Non-pigmented ciliary epithelial cell (primary cell): ENCODE results near the gene MET.
"Not testable (repeated sequence)": the region's sequence is repeated elsewhere in the genome, so short reads cannot be mapped to it uniquely, and the experiment has no call there.

Experiments used
- DNase-seq: peaks from one replicate; pipeline ENCODE4 v3.0.0-alpha.2; 2010; ENCODE audit warnings: low read depth

Gene MET

GRCh38 chr7:116754186-116754585 is 82.2 kb downstream of the MET start:
- no peak for DNase-seq

- no peak for DNase-seq
Observed at GRCh38 chr7:116757283-116757682, 85.3 kb downstream of the MET start.

DNA sequence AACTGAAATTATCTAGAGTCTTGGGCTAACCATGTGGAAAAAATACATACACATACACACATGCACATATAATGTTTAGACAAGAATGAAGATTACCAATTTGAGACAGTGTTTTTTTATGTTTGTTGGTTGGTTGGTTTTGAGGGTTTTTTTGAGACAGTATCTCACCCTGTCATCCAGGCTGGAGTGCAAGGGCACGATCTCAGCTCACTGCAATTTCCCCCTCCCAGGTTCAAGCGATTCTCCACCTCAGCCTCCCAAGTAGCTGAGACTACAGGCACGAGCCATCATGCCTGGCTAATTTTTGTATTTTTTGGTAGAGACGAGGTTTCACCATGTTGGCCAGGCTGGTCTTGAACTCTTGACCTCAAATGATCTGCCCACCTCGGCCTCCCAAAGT is 87.6 kb downstream of the MET start:
- DNase-seq, result not testable (repeated sequence)

GRCh38 chr7:116762971-116763370 is 91.0 kb downstream of the MET start:
- no peak for DNase-seq

GRCh38 chr7:116763647-116764046 is 91.7 kb downstream of the MET start:
- DNase-seq, result no peak

GRCh38 chr7:116766881-116767280 is 94.9 kb downstream of the MET start:
- DNase-seq, result no peak

DNA sequence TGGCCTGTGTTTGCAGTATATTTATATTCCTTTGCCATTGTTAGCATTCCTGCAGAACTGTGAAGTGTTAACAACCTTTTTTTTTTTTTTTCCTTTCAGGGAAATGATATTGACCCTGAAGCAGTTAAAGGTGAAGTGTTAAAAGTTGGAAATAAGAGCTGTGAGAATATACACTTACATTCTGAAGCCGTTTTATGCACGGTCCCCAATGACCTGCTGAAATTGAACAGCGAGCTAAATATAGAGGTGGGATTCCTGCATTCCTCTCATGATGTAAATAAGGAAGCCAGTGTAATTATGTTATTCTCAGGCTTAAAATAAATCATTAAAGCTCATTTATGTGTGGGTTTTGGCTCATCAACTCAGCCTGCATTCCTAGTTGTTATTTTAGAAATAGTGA is 97.5 kb downstream of the MET start:
- DNase-seq, result no peak

- DNase-seq, result no peak
Observed at GRCh38 chr7:116770941-116771340, 98.9 kb downstream of the MET start.

DNA sequence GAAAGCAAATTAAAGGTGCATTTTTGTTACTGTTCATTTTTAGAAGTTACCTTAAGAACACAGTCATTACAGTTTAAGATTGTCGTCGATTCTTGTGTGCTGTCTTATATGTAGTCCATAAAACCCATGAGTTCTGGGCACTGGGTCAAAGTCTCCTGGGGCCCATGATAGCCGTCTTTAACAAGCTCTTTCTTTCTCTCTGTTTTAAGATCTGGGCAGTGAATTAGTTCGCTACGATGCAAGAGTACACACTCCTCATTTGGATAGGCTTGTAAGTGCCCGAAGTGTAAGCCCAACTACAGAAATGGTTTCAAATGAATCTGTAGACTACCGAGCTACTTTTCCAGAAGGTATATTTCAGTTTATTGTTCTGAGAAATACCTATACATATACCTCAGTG is 99.6 kb downstream of the MET start:
- DNase-seq, result no peak

DNA sequence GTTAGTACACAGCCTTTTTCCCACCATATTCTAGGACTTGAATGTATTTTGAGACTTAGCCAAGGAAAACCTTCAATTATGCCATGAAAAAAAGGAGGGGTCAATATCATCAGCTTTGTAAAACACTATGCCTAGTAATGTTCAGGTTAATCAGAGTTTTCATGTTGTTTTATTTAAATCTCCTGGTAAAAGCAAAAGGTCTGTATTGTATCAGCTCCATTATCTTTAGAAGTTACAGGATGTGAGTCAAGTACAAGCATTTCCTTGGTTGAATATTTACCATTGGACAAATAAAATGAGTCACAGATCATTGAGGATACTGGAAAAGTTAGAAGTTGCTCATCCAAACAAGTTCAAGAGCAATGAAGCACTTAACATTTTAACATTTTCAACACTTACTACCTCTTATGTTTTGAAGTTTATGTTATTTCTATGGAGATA is 100.4 kb downstream of the MET start:
- no peak for DNase-seq

DNA sequence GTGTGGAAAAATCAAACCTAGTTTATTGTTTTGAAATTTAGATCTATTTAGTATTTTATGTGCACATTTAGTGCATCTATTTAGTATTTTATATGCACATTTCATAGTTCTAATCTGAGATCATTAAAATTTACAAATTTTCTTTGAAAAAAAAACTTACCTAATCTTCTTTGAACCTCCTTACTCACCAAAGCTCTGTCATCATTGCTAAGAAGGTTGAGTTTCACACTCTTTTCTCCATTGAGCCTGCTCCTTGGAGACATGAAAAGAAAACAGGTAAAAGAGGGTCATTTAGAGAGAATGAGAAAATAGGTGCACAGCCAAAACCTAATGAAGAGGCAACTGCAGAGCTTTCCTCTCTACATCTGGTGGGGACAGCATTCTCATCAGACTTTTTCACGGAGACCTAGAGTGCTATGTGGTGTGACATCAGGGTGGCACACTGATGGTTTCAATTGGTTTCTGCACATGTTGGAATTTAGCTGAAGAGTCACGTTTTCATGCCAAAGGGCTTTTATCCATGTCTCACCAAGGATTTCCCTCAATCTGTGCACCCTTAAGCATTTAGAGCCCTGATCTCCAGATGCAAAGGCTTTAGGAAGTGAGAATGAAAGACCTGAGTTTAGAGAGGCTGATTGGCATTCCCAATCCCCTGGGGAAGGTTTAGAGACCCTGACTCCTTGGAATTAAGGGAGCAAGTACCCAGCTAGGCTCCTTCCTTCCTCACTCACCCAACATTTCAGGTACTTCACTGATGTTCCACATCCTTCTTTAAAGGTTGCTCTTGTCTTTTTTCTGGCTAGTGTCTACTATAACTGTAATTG is 101.1 kb downstream of the MET start:
- DNase-seq, result no peak

- DNase-seq, result no peak
Observed at GRCh38 chr7:116776046-116776445, 104.0 kb downstream of the MET start.

DNA sequence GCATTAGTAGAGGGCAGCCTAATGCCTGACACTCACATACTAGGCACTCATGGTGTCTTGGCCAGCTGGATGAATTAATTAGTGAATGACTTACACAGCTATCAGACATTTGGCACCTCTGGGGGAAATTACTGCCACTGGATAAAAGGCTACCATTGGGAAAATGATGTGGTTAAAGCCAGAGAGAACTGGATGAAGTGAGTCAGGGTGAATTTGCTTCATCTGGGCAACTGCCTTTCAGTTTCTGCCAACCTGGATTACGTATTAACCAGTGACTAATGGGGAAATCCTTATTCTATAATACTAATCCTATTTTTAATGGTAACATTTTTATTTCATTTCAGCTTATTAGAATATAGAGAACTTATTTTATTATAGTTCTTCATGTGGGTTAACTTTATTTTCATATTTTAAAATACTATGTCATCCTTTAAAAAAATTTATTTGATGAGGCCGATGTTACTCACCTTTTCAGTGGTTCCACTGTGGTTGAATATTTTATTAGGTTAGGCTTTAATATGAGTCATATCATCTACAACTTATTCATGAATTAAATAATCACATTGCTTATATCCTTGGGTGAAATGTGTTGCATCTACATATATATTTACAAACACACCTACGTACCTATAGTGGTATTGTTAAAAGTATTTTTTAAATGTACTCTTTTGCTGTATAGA is 104.8 kb downstream of the MET start:
- DNase-seq, result no peak

DNA sequence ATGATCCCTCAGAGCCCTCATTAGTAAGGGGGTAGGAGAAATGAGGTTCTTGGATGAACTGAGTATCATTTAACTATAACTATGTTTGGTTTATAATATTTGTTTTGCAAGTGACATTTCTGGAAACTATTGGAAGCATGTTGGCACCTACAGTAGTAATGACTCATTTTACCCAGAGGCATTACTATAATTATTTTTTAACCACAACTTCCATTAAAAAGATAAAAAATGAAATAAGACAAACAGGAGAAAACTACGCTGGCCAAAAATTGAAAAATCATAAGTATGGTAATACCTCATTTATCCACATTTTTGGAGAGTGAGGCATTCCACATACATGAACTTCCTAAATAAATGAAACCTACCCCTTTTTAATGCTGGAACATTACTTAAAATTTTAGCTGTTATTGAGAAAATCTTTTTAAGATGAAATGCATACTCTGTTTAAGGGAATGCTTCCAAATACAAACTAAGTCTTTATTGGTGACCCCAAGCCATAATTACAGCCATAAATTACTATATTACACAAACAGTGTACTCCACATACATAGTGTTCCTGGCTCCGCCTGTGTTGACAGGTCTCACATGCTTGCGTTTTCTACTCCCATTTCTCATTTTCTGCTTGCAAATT is 105.8 kb downstream of the MET start:
- no peak for DNase-seq

- DNase-seq, result no peak
Observed at GRCh38 chr7:116779216-116779615, 107.2 kb downstream of the MET start.

DNA sequence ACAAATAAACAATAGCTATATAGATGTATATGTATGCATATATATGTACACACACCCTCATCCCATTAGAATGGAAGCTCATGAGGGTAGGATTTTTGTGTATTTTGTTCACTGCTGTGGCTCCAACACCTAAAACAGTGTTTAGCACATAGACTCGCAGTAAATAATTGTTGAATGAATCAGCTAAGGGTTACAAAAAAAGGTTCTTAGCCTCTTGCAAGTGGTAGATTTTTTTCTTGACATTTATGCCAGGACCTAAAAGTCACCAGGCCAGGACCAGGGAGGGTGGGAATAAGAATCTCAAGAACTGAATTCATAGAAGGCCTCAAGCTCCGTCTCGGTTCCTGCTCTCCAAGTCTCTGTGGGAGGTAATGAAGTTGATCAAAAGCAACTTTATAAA is 107.9 kb downstream of the MET start:
- no peak for DNase-seq

GRCh38 chr7:116780521-116780920 is 108.5 kb downstream of the MET start:
- no peak for DNase-seq

GRCh38 chr7:116780966-116781365 is 109.0 kb downstream of the MET start:
- DNase-seq, result no peak

GRCh38 chr7:116781584-116781983 is 109.6 kb downstream of the MET start:
- DNase-seq, result no peak

- DNase-seq, result no peak
Observed at GRCh38 chr7:116782177-116782711, 110.2 kb downstream of the MET start.

GRCh38 chr7:116783666-116784318 is 111.8 kb downstream of the MET start:
- DNase-seq, result no peak

DNA sequence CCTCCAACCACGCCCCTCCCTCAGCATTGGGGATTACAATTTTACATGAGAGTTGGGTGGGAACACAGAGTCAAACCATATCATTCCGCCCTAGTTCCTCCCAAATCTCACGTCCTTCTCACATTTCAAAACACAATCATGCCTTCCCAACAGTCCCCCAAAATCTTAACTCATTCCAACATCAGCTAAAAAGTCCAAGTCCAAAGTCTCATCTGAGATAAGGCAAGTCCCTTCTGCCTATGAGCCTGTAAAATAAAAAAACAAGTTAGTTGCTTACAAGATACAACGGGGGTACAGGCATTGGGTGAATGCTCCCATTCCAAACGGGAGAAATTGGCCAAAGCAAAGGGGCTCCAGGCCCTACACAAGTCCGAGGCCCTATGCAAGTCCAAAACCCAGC is 112.7 kb downstream of the MET start:
- no peak for DNase-seq
